ENCODE data around the gene XIRP2. TPM values are rescaled to one million over a fixed set of nuclear protein-coding genes. Genes with fewer than 3 reads are reported as not detected.

XIRP2 gene
- total RNA-seq, 1 experiment from 2014 or later, result not detected

GRCh38 chr2:167054881-167055280, 166.6 kb downstream of the XIRP2 start:
- Histone ChIP-seq H3K27me3 (ENCODE audit: insufficient read depth, low read length) (no peaks in the 10 kb centered on the region), H3K27ac (ENCODE audit: low read depth, low read length) (no peak overlapping the region), H3K9me2 (ENCODE audit: insufficient read depth) (no peaks in the 10 kb centered on the region), H3K36me3 (ENCODE audit: control insufficient read depth in 1 of 2, insufficient read depth in 2 of 2, low read length in 2 of 2) (no peaks in the 10 kb centered on the region), H4K20me1 (ENCODE audit: insufficient read depth) (no peaks in the 10 kb centered on the region), H3K9me3 (ENCODE audit: control insufficient read depth in 1 of 2, insufficient read depth in 1 of 2, low read depth in 1 of 2, low read length in 2 of 2) (no peaks in the 10 kb centered on the region), H3K4me2 (ENCODE audit: low read length) (no peak overlapping the region), H3K9ac (ENCODE audit: low read length) (no peak overlapping the region), H2AFZ (ENCODE audit: low read depth, low read length, poor library complexity, severe bottlenecking) (no peak overlapping the region), H3K4me3 (replicated peaks in 1 of 2; ENCODE audit: low read depth in 1 of 2, low read length in 2 of 2) (no peak overlapping the region), H3K79me2 (ENCODE audit: insufficient read depth, low read length) (no peaks in the 10 kb centered on the region), H3K4me1 (ENCODE audit: control insufficient read depth in 1 of 2, insufficient read depth in 2 of 2, low read length in 2 of 2) (no peaks in the 10 kb centered on the region)
- no TSS peak for BruUV-seq (replicated peaks)
- intact Hi-C loops (cut with micrococcal nuclease), result no loop called here
- ChIA-PET CTCF (no interaction called here), POLR2A (no interaction called here), RAD21 (ENCODE audit: low non-redundant PET in 1 of 2, low total read pairs in 2 of 2, uncharacterized antibody in 2 of 2, unreplicated experiment in 2 of 2) (no interaction called here)
- TF ChIP-seq ZBTB33 (IDR thresholded peaks at IDR 0.05; ENCODE audit: extremely low read depth, insufficient replicate concordance, low read length) (no peak), JUND (IDR thresholded peaks at IDR 0.05) (no peak), SIN3A (IDR thresholded peaks at IDR 0.05; ENCODE audit: low read depth) (no peak)
- ATAC-seq, result no peak
- DNase-seq (ENCODE audit: low read depth, low spot score), result no peak

- RAD21 ChIA-PET (ENCODE audit: low non-redundant PET in 1 of 2, low total read pairs in 2 of 2, uncharacterized antibody in 2 of 2, unreplicated experiment in 2 of 2), result no interaction called here
- ATAC-seq (no peak), DNase-seq (ENCODE audit: low read depth, low spot score) (no peak)
- POLR2A ChIA-PET, result no interaction called here
- Histone ChIP-seq H3K9me2 (ENCODE audit: insufficient read depth) (no peaks in the 10 kb centered on the region), H3K79me2 (ENCODE audit: insufficient read depth, low read length) (no peaks in the 10 kb centered on the region), H3K27me3 (ENCODE audit: insufficient read depth, low read length) (no peaks in the 10 kb centered on the region), H3K27ac (ENCODE audit: low read depth, low read length) (no peak overlapping the region), H3K4me1 (ENCODE audit: control insufficient read depth in 1 of 2, insufficient read depth in 2 of 2, low read length in 2 of 2) (no peaks in the 10 kb centered on the region), H3K36me3 (ENCODE audit: control insufficient read depth in 1 of 2, insufficient read depth in 2 of 2, low read length in 2 of 2) (no peaks in the 10 kb centered on the region), H3K4me3 (replicated peaks in 1 of 2; ENCODE audit: low read depth in 1 of 2, low read length in 2 of 2) (no peak overlapping the region), H4K20me1 (ENCODE audit: insufficient read depth) (no peaks in the 10 kb centered on the region), H2AFZ (ENCODE audit: low read depth, low read length, poor library complexity, severe bottlenecking) (no peak overlapping the region), H3K9ac (ENCODE audit: low read length) (no peak overlapping the region), H3K4me2 (ENCODE audit: low read length) (no peak overlapping the region), H3K9me3 (ENCODE audit: control insufficient read depth in 1 of 2, insufficient read depth in 1 of 2, low read depth in 1 of 2, low read length in 2 of 2) (no peaks in the 10 kb centered on the region)
- CTCF ChIA-PET, result no interaction called here
- BruUV-seq (replicated peaks), result no TSS peak
- intact Hi-C loops (cut with micrococcal nuclease), result no loop called here
- TF ChIP-seq ELF1 (IDR thresholded peaks at IDR 0.05; ENCODE audit: borderline replicate concordance, low read depth) (no peak), EZH2phosphoT487 (IDR thresholded peaks at IDR 0.05; ENCODE audit: borderline replicate concordance) (no peak), EGR1 (IDR thresholded peaks at IDR 0.05; ENCODE audit: low read depth) (no peak), SIN3A (IDR thresholded peaks at IDR 0.05; ENCODE audit: low read depth) (no peak), CTCF (IDR thresholded peaks at IDR 0.05 in 2 of 3, conservative IDR thresholded peaks at IDR 0.05 in 1 of 3; ENCODE audit: borderline replicate concordance in 1 of 3, insufficient read depth in 1 of 3, low read depth in 2 of 3, low read length in 2 of 3) (no peak), EZH2 (IDR thresholded peaks at IDR 0.05) (no peak), ZBTB33 (IDR thresholded peaks at IDR 0.05; ENCODE audit: extremely low read depth, insufficient replicate concordance, low read length) (no peak), ZFX (IDR thresholded peaks at IDR 0.05) (no peak), ATF3 (IDR thresholded peaks at IDR 0.05) (no peak), POLR2A (IDR thresholded peaks at IDR 0.05; ENCODE audit: borderline replicate concordance, extremely low read depth, insufficient read depth, insufficient read length) (no peak), MAX (IDR thresholded peaks at IDR 0.05) (no peak), RAD21 (IDR thresholded peaks at IDR 0.05; ENCODE audit: low read depth) (no peak), ZNF274 (IDR thresholded peaks at IDR 0.05; ENCODE audit: low read depth, low read length) (no peak), SP1 (IDR thresholded peaks at IDR 0.05; ENCODE audit: low read depth) (no peak), POLR2AphosphoS5 (IDR thresholded peaks at IDR 0.05; ENCODE audit: low read depth, low read length) (no peak)
Observed at GRCh38 chr2:167057446-167057845, 169.2 kb downstream of the XIRP2 start.
